HG03457 (cell line): Measurements from ENCODE around the gene TNNC1.

ENCODE experiments used
- ATAC-seq: cut with Tn5 transposase; IDR thresholded peaks from one replicate; pipeline ENCODE4 v1.9.1; 2021; ENCODE audit warnings: moderate number of reproducible peaks; ENCODE audit not compliant: unreplicated experiment

Gene TNNC1

DNA sequence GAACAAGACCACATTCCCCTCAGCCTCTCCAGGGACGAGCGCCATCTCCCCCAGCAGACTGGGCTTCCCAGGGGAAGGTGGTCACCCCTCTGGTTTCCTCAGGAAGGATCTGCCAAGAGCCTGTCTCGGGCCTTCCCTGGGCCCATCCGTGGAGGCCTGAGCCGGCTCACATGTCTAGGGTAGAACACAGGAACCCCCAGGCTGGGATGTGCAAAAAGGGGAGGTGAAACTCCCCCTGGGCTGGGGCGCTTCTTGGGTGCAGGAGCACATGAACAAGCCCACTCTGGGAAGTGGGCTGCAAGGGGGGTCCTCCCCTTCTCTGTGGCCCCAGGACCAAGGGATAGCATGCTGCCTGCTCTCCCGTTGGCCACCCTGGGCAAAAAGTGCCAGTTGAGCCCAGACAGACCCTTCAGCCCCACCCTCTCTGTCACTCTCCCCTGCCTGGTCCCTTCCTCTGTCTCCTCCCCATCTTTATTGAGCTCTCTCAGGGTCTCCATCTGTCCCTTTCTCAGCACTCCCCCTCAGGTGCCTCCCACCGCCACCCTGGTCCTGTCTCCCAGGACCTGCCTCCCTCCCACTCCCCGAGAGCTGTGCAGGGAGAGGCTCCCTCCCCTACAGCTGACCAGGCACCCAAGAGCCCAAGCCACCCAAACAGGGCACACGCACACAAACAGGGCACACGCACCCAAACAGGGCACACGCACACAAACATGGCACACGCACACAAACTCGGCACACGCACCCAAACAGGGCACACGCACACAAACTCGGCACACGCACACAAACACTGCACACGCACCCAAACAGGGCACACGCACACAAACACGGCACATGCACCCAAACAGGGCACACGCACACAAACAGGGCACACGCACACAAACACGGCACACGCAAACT lies 9.8 kb downstream of the TNNC1 start:
- ATAC-seq: no peak

DNA sequence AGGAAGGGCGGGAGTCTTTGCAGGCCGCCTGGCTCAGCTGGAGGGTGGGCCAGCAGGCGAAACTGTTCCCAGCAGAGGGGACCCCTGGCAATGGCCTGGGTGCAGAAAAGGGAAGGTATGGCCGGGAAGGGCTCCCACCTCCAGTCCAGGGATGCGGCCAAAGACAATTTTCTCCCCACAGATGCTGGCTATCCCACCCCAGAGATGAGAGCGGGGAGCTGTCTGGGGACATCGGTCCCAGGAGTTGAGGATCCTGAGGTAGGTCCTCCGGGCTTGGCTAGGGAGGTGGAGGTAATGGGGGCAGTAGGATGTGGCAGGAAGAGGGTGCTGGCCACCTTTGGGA lies 10.6 kb downstream of the TNNC1 start:
- no peak for ATAC-seq

DNA sequence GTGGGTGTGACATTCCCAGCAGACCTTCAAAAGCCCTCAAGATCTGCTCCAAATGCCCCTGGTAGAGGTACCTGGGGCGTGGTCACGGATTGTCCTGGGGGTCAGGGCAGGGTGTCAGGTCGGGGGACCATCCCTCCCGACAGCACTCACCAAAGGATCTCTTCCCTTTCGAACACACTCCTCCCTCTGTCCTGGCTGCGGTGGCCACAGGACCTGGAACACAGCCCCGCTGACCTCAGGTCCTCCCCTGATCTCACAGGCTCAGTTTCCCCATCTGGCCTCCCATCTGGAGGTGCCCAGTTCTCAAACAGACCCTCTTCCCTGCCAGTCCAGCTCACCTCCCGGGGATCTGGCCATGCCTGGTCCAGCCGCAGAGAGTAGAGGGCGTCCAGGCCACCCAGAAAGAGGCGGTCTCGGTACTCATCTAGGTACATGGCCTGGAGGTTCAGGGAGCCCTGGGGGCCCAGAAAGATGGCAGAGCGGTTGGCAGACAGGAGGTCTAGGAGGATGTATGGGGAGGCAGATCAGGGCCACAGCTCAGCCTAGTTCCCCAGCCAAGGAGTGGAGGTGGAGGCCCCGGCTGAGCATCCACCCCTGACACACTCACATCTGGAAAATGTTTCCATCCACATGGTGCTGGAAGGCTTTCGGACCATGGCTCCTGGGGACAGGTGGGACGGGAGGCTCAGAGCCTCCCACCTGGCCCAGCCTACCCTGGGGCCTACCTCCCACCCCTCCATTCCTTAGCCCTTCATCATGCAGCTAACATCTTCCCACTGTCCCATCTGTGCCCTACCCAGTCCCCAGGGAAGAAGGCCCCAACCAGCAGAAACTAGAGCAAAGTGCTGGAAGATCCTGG lies 11.2 kb downstream of the TNNC1 start:
- no peak for ATAC-seq

DNA sequence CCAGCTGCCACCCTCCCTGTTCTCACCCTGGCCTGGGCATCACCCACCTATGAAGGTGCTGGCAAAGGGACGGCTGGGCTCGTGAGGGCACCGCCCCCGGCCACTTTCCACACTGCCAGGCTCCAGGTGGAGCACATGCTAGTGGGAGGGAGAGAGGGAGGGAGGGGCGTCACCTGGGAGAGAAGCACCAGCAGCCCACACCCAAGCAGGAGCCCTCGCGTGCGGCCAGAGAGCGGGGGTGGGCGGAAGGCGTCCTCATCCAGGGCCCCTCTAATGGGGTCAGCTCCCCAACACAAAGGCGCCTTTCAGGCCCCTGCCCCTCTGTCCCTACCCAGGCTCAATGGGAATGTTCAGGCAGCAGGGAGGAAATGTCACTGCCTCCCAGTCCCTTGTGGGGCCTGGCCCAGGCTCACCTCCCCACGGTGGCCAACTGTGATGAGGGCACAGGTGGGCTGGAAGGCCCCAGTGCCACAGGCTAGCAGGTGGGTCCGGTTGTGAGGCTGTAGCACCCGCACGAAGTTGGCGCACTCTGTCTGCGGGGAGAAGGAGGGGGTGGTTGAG lies 12.0 kb downstream of the TNNC1 start:
- no peak for ATAC-seq

DNA sequence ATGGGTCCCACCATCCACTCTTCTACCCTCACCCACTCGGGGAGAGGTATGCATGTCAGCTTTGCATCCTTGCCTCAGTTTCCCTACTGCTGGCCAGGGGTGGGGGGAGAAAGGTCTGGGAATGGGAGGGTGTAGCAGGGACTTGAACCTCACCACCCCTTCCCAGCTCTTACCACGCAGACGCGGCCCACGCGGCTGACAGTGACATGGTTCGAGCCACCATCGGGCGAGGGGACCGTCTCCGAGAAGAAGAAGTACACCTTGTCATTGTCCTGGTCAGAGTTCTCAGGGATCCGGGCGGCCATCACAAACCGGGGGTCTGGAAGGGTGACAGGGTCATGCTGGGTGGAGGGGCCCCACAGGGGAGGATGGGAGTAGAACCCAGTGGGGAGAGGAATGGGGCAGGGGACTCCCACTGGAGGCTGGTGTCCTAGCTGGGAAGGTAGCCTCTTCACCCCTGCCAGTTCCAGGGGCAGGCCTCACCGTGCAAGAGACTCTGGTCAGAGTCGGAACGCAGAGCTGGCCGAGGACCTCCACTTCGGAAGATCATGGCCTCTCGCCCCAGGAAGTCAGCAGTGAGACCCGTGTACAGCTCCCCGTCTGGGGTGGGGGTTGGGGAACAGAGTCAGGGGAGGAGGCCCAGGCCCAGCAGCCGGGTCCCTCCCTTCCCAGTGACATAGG lies 12.6 kb downstream of the TNNC1 start:
- no peak for ATAC-seq

DNA sequence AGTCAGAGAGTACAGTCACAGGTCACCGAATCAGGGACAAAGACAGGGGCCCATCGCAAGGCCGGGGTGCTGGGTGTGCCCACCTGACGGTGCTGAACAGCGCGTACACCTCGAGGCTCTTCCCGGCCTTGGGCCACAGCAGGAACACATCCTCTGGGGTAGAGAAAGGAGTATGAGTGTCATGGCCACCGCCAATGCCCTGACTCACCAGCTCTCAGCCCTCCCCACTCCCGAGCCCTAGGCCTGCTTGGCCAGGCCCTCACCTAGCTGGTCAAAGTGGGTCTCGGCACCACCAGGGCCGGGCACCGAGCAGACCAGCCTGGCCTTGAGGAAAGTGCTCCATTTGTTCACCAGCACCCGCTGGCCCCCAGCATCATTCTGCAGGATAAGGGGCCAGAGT lies 13.2 kb downstream of the TNNC1 start:
- no peak for ATAC-seq

DNA sequence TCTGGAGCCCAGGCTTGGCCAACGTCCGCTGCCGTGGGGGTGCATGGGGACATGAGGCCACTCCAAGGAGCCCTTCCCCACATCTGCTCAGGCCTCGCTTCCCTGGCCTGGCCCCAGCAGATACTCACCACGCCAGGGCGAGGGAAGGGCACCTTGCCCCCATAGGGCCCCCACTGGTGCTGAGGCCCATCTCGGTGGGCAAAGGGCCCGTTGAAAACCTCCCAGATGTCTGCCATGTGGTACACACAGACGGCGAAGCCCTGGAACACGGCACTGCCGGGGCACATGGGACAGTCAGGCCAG lies 13.6 kb downstream of the TNNC1 start:
- no peak for ATAC-seq

DNA sequence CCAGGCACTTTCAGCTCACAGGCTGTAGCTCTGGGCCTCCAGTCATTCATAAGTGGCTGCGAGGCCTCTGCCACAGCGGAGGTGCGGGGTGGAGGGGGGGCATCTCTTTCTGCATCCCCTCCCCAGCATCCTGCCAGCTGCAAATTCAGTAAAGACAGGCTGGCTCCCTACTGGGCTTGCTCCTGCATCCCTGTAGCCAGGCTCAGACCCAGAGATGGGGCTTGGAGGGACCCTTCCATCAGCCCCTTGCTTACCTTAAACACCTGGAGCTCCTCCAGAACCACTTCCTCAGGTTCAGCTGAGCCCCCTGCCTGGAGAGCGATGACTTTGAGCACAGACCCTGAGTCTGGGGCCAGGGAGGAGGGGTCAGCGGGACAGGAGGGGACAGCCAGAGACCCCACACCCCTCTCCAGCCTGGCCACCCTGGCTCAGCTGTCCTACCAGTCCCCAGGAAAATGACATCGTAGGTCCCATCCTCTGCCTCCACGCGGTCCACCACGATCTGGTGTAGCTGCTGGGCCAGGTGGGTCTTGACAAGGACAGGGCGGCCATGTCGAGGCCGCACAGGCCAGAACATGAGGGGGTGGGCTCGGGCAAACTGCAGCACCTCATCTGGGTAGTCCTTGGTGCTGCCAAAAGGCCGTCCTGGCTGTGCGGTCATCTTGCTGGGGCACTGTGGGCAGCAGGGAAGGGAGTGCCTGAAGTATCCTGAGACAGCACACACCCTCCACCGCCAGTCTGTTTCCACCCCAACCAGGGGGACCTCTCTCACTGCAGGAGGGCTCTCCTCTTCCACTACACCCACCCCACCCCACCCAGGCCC lies 14.2 kb downstream of the TNNC1 start:
- no peak for ATAC-seq

DNA sequence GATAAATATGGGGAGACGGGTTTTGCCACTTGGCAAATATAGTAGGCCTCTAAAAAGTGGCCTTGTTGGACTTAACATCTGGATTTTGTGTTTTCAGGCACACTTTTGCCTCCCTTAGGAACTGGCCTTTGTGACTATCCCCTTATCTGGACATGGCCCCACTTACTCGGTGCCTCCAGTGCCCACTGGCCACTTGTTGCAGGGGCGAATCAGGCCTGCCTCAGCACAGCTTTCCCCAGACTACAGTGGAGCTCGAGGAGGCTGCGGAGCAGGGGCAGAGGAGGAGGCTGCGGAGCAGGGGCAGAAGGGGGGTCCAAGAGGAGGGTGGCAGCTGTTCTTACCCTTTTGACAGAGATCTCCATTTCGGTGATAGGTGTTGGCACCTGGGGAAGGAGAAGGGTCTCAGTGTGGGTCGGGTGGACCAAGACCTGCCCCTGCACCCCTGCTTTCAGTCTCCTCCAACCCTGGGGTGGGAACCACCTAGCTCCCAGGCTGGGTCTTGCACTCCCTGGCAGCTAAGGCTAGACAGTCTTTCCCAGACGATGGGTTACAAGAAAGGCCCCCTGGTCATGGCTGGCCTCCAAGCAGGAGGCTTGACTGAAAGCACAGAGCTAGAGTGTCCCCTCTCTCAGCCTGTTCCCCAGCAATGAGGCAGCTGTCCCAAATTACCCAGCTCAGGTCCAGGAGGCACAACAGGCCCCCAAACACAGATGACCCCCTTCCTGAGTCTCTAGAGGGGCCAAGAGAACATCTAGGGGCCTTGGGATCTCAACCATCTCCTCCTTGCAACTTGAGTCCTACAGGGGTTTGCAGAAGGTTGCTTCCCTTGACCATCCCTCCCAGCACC lies 15.0 kb downstream of the TNNC1 start:
- ATAC-seq: no peak

DNA sequence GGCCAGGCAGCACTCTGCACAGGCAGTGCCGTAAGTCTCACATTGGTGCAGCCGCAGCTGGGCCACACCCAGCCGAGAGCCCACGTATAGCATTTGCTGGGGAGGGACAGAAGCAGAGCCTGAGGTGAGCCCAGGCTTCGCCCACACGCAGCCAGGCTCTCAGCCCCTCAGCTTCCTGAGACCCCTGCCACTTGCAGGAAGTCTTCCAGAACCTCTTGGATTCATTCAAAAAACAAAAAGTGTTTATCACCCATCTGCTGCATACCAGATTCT lies 15.8 kb downstream of the TNNC1 start:
- no peak for ATAC-seq

DNA sequence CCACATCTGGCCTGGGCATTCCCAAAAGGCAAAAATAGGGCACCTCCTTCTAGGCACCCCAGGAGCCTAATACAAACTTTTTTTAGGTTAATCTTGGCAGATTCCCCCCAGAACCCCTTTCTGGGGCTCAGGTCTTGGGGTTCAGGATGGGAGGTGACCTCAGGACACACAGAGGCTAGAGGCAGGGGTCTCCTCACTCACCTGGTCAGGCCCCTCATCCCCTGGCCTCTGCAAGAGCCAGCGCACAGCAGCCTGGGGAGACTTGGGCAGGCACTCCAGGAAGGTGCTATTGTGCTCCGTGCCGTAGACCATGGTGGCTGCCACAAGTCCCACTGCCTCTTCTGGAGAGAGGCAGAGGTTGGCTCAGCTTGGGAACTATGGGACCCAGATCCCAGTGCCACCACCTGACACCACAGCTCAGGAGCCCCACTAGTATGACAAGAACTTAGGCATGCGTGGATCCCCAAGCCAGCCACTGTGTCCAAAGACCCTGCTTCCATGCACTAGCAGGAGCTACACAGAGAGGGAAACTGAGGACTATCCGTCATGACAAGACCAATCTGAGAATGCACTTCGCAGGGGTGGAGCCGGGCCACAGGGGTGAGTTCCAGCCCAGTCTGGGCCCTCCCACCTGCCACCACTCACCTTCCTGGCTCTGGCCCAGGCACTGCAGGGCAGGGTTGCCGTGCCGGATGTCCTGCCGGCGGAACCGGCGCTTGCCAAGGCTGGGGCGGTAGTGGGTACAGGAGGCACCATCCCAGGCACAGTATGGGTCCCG lies 16.3 kb downstream of the TNNC1 start:
- ATAC-seq: no peak

DNA sequence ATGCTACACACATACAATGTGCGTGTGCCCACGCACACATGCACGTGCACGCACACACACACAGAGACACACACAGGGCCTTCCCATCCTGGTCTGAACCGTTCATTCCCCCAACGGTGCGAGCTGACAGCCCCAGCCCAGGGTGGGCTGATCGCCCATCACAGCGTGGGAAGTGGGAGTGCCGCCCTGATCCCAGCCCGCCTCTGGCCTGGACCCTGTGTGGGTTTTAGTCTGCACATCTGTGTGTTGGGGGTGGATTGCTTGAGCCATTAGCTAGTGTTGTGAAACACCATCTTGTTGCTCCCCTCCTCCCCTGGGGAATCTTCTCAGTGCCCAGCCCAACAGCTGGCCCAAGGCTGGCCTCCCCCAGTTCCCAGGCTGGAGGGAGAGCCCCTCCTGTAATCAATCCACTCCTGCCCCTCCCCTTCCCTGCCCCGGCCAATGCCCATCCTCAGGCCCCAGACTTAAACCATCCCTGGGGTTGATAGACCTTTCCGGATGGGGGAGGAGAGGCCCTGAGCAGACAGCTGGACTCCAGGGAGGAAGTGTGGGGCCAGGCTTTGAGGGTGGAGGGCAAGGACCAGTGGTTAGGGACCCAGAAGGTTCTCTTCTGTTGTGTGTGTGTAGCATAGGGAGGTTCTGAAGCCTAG lies 17.2 kb downstream of the TNNC1 start:
- no peak for ATAC-seq

DNA sequence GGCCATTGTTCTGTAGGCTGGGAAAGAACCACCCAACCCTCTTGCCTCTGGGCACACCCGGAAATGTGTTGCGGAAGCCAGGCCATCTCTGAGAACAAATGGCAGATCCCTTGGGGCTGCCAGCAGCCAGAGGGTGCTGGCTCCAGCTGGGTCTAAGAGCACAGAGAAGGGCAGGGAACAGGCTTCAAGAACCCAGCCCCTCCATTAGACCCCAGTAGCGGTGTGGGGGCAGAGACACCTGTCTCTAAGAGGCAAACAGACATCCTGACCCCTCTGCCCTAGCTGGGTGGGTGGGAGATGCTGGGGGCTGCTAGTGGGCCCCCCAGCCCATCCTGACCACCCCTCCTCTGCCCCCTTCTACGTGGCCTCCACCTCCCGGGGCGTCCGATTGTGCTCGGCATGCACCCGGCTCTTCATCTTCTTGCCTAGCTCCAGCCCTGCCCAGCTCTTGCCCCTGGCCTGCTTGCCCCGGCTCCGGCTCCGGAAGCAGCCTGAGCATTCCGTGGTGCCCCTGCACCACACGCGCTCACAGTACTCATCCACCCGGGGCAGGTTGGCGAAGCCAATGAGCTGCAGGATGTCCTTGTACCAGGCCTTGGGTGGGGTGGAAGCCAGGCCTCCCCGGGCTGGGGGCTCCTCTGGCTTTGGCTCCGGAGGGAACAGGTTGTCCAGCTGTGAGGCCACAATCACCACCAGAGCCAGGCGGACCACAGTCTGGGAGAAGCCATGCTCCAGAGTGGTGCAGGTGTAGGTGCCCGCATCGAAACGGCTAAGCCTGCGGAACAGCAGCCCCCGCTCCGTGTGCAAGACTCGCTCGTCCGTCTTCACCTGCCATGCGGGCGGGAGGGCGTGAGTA lies 18.4 kb downstream of the TNNC1 start:
- no peak for ATAC-seq

DNA sequence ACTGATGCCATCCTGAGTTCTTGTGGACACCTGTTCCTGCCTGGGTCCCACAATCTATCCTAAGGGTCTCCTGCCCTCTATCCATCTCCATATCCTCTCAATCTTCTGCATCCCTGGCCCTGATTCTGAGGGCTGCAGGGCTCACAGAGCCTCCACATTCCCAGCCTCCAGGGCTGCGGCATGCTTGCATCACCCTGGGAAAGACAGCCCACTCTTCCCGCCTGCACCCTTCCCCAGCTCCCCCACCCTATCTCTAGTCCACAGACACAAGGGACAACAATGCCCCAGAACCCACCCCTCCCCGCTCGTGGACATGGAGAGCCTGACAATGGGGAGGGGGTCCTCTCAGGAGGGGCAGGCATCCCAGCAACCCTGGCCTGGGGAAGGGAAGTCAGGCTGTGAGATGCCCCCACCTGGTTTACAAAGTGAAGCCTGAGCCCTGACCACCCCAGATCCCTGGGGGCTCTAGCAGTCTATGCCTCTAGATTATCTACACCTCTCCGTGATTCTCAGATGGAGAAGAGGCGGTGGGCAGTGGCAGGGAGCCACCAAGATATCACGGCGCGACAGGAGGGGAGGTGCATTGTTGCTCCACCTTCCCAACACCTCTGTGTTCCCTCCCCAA lies 19.2 kb downstream of the TNNC1 start:
- no peak for ATAC-seq

DNA sequence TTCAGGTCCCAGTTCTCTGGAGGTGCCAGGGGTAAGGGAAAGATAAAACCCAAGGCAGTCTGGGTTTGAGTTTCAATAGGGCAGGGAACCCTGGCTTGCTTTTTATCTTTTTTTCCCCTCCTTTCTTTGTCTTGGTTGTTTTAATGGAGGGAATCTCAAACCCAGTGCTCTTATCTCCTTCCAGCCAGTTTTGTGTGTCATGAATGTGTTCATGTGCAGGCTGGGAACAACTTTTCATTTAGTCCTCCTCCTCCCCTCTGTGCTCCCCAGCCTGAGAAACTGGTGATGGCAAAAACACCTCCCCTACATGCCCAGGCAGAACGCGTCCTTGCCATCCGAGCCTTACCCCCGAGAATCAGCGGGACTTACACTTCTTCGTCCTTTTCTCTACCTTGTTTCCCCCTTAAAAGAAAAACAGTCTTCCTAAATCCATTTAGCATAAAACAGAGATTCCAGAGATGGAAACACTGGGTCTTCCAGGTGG lies 19.8 kb downstream of the TNNC1 start:
- no peak for ATAC-seq

DNA sequence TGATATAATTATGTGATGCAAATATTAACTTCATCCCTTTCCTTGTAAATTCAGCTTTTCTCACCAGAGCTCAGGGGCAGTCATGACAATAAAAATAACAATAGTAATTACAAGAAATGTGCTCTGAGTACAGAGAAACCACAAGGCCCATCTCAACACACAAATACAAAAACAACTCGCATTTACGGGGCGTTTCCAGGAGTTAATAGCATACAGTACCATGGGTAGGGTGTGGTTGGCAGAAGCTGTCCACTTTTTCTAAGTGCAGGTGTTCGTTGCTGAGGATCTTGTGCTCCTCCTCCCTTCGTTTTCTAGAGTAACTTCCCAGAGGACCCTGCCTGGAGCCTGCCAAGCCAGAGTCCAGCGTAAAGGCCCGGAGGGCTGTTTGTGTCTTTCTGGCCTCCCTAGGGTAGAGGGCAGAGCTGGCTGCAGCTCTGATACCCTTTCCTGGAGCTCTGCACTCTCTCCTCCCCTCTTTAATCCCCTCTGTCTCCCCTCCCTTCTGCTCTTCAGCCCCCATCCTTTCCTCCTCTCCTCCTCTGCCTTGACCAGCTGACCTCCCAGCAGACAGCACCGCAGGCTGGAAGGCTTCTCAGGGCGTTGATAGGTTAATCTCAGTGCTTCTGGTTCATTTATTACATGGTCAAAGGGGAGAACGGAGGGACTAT lies 20.4 kb downstream of the TNNC1 start:
- ATAC-seq: no peak

DNA sequence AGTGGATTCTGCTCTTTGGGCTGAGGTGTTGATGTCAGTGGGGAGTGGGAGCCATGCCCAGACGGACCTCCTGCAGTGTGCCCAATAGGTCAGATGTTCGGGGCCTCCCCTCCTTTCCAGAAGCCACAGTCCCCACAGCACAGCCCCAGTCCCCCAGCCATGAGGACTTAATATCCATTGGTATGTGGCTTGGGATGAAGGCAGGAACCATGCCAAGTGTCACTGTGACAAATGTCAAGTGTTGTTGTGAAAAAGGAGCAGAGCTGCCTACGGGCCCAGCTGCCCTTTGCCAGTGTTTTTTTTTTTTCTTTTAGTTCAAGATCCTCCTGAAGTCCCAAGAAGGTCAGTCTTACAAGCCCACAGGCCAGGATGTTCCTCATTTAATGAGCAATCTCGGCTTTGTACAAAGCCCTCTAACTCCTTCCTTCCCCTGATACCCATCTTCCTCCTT lies 21.1 kb downstream of the TNNC1 start:
- no peak for ATAC-seq
